HepG2 (cell line): ENCODE results near the gene SH2D6. TPM values are rescaled to one million over a fixed set of nuclear protein-coding genes. Genes with fewer than 3 reads are reported as not detected.
A peak's percentile ranks its signal among the peaks of the same experiment; 100 is the strongest.

Source experiments
- ATAC-seq: fragments of 200-7000 bp; cut with Tn5 transposase; 3 replicates; pipeline ENCODE4 v1.9.1; 2020; ENCODE audit warnings: mild to moderate bottlenecking, moderate library complexity
- BruUV-seq: library from RNA; stranded (reverse); fragments of 400-500 nt; replicated peaks from 2 replicates; lab custom pipeline; 2021; lab: Mats Ljungman, UMichigan
- CTCF ChIA-PET: fragments of 300-600 bp; formaldehyde crosslinking; extraction: SDS; loops from one replicate; lab custom pipeline; 2021; ENCODE audit warnings: low total read pairs, inconsistent platforms, low intra/inter-chr PET ratio; lab: Yijun Ruan, JAX
- POLR2A ChIA-PET: fragments of 350-600 bp; sonication (Branson Sonifier 250); formaldehyde crosslinking; loops from one replicate; lab custom pipeline; 2020; ENCODE audit warnings: antibody characterized with exemption, inconsistent platforms; lab: Yijun Ruan, JAX
- DNase-seq: peaks from one replicate; pipeline ENCODE4 v3.0.0-alpha.2; 2015; ENCODE audit warnings: low spot score
- FAIRE-seq: peaks from 3 replicates; lab custom pipeline; 2011; peaks lifted over from hg19 to GRCh38; lab: Jason Lieb, UNC
- H2AFZ ChIP-seq: one replicate; pipeline ENCODE4 v1.6.1; 2011; ENCODE audit warnings: low read length, inconsistent platforms
- H3K27ac ChIP-seq: fragments of 300-600 bp; 3 replicates; pipeline ENCODE4 v1.8.0; 2011; ENCODE audit warnings: mixed run types, mild to moderate bottlenecking, mixed read lengths, low read length, inconsistent platforms; ENCODE audit not compliant: insufficient read depth; ENCODE audit errors: extremely low read length
- H3K27me3 ChIP-seq, 2 experiments: fragments of 200-600 bp in 1 of 2; 2 replicates in 1 of 2; 3 replicates in 1 of 2; pipeline versions ENCODE4 v1.6.0 to v1.8.0; 2011; ENCODE audit warnings: low read length in 2 of 2, mild to moderate bottlenecking in 2 of 2, moderate library complexity in 2 of 2, inconsistent platforms in 1 of 2; ENCODE audit not compliant: insufficient read depth in 2 of 2, control insufficient read depth in 1 of 2
- H3K36me3 ChIP-seq, 2 experiments: fragments of 200-600 bp in 1 of 2; replicated peaks in 1 of 2; 2 replicates in 1 of 2; 3 replicates in 1 of 2; pipeline versions ENCODE4 v1.5.1 to v1.8.0; 2011; ENCODE audit warnings: low read length in 2 of 2, inconsistent platforms in 1 of 2; ENCODE audit not compliant: insufficient read depth in 2 of 2, control insufficient read depth in 1 of 2
- H3K4me1 ChIP-seq: 2 replicates; pipeline ENCODE4 v1.5.1; 2012; ENCODE audit warnings: low read length, inconsistent platforms; ENCODE audit not compliant: insufficient read depth
- H3K4me2 ChIP-seq: 2 replicates; pipeline ENCODE4 v1.6.0; 2011; ENCODE audit warnings: low read depth, low read length, inconsistent platforms
- H3K4me3 ChIP-seq, 3 experiments: fragments of 200-600 bp in 1 of 3; sonication (generic), shearing (Covaris generic) in 1 of 3; replicated peaks in 1 of 3; 2 replicates each; pipeline ENCODE4 v1.5.1; 2011 to 2016; ENCODE audit warnings: low read length in 3 of 3, inconsistent platforms in 2 of 3, low read depth in 2 of 3, mild to moderate bottlenecking in 2 of 3, control low read depth in 1 of 3, mixed read lengths in 1 of 3; ENCODE audit not compliant: insufficient read depth in 1 of 3
- H3K79me2 ChIP-seq: one replicate; pipeline ENCODE4 v1.6.1; 2011; ENCODE audit warnings: low read length, inconsistent platforms; ENCODE audit not compliant: insufficient read depth
- H3K9ac ChIP-seq: 2 replicates; pipeline ENCODE4 v1.6.0; 2011; ENCODE audit warnings: mild to moderate bottlenecking, low read depth, low read length, inconsistent platforms; ENCODE audit not compliant: insufficient read depth
- H3K9me3 ChIP-seq: 2 replicates; pipeline ENCODE4 v1.5.1; 2012; ENCODE audit warnings: mild to moderate bottlenecking, low read length
- H4K20me1 ChIP-seq: 2 replicates; pipeline ENCODE4 v1.6.0; 2011; ENCODE audit warnings: inconsistent platforms, mild to moderate bottlenecking, low read length, moderate library complexity; ENCODE audit not compliant: insufficient read depth
- ERF ChIP-seq: IDR thresholded peaks from 2 replicates; pipeline ENCODE4 v1.6.1; 2018; ENCODE audit warnings: missing biosample characterization, missing genetic modification reagents
- FOXK1 ChIP-seq: sonication (generic); formaldehyde crosslinking; IDR thresholded peaks from 2 replicates; pipeline ENCODE4 v1.4.0; 2020; ENCODE audit warnings: low read depth, missing genetic modification reagents, borderline replicate concordance
- NFRKB ChIP-seq: fragments of 450-650 bp; IDR thresholded peaks from 2 replicates; pipeline ENCODE4 v1.6.1; 2017
- SIN3A ChIP-seq: IDR thresholded peaks from 2 replicates; pipeline ENCODE4 v1.6.1; 2011; ENCODE audit warnings: low read depth, mild to moderate bottlenecking, control low read depth, low read length, borderline replicate concordance
- SMAD1 ChIP-seq: sonication (generic); formaldehyde crosslinking; IDR thresholded peaks from 2 replicates; pipeline ENCODE4 v1.4.0; 2020; ENCODE audit warnings: missing genetic modification reagents, low read depth, mild to moderate bottlenecking, borderline replicate concordance
- SRF ChIP-seq: IDR thresholded peaks from 2 replicates; pipeline ENCODE4 v1.6.1; 2011; ENCODE audit warnings: mild to moderate bottlenecking, low read depth, low read length, moderate library complexity
- TEAD2 ChIP-seq: sonication (generic); formaldehyde crosslinking; IDR thresholded peaks from 2 replicates; pipeline ENCODE4 v1.9.0; 2021; ENCODE audit warnings: missing genetic modification reagents
- ZBTB8A ChIP-seq: sonication (generic); formaldehyde crosslinking; IDR thresholded peaks from 2 replicates; pipeline ENCODE4 v1.4.0; 2020; ENCODE audit warnings: mild to moderate bottlenecking, low read depth, missing genetic modification reagents, borderline replicate concordance
- ZKSCAN1 ChIP-seq: fragments of 150-350 bp; IDR thresholded peaks from 2 replicates; pipeline ENCODE4 v1.6.1; 2014; ENCODE audit warnings: low read length
- ZNF329 ChIP-seq: sonication (generic); formaldehyde crosslinking; IDR thresholded peaks from 2 replicates; pipeline ENCODE4 v1.9.0; 2021; ENCODE audit warnings: low read depth, mild to moderate bottlenecking, missing genetic modification reagents
- ZNF790 ChIP-seq: sonication (generic); formaldehyde crosslinking; IDR thresholded peaks from 2 replicates; pipeline ENCODE4 v1.8.0; 2022; ENCODE audit warnings: missing genetic modification reagents, mild to moderate bottlenecking, borderline replicate concordance
- ZNF839 ChIP-seq: sonication (generic); formaldehyde crosslinking; IDR thresholded peaks from 2 replicates; pipeline ENCODE4 v1.4.0; 2020; ENCODE audit warnings: missing genetic modification reagents, mild to moderate bottlenecking, borderline replicate concordance
- WGBS: methylation state at CpG from one replicate; pipeline ENCODE4 v1.1.6; 2017; ENCODE audit warnings: low lambda C conversion rate; 5-methylcytosine and 5-hydroxymethylcytosine counted together
- in situ Hi-C: cut with HindIII; loops from 2 replicates; pipeline ENCODE4 v1.10.0; 2017; ENCODE audit warnings: low pct_unique_long_range_greater_than_20kb; ENCODE audit not compliant: extremely low pct_ligation_motif_present
- intact Hi-C: fragments of 100-400 bp; cut with micrococcal nuclease; formaldehyde crosslinking; loops from one replicate; pipeline ENCODE4 v1.10.0; 2022; ENCODE audit not compliant: unreplicated experiment
- polyA plus RNA-seq, 8 experiments: library from polyadenylated mRNA; depleted of rRNA in 3 of 8; stranded (reverse) in 7 of 8; unstranded in 1 of 8; fragments of >200 nt; fragmentation: Illumina TruSeq in 4 of 8; extraction: Trizol in 4 of 8; gene quantifications; 2 replicates each; pipeline versions ENCODE4 v1.2.1 to v1.2.3, GENCODE V29; 2011 to 2016; ENCODE audit warnings: low read depth in 4 of 8, missing spikeins in 1 of 8, mixed read lengths in 1 of 8; ENCODE audit not compliant: insufficient read depth in 1 of 8
- total RNA-seq, 5 experiments: library from RNA; depleted of rRNA; stranded (reverse); fragments of >200 nt; fragmentation: Illumina TruSeq; extraction: Trizol; gene quantifications; 2 replicates each; pipeline ENCODE4 v1.2.3, GENCODE V29; 2016; ENCODE audit warnings: low read depth in 1 of 5
- TF ChIP-seq, protein P1 (sequence below): fragments of 450-650 bp; IDR thresholded peaks from 2 replicates; pipeline ENCODE4 v1.6.1; 2017
- TF ChIP-seq, protein P2 (sequence below): IDR thresholded peaks from 2 replicates; pipeline ENCODE4 v1.6.1; 2018; ENCODE audit warnings: missing genetic modification reagents, mild to moderate bottlenecking, missing compliant biosample characterization
- TF ChIP-seq, protein P3 (sequence below): sonication (generic); formaldehyde crosslinking; IDR thresholded peaks from 2 replicates; pipeline ENCODE4 v1.8.1; 2023; ENCODE audit warnings: missing genetic modification reagents, inconsistent platforms, borderline replicate concordance

Gene SH2D6
- total and polyA plus RNA-seq, 2 of the 13 experiments (the other 11 are each of a cell fraction or from before 2014, with no cell fraction given) = 0.11 to 0.26 TPM

DNA sequence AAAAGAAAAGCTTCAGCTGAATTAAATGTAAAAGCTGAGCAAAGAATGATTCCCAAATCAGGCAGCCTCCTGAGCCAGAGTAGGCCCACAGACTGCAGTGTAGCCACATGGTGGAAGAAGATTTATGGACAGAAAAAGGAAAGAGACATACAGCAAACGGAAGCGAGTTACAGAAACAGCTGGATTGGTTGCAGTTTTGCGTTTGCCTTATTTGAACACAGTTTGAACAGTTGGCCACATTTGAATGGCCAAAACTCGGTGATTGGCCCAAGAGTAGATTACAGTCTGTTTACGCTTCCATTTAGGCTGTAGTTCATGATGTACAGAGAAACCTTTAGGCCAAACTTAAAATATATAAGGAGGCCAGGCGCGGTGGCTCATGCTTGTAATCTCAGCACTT is 35.1 kb downstream of the SH2D6 start:
- no peak for DNase-seq
- no peak overlapping the region for H3K27ac ChIP-seq
- no peak overlapping the region for H3K4me3 ChIP-seq
- intact Hi-C loops = no loop called here
- H4K20me1 ChIP-seq = no peaks in the 10 kb centered on the region
- BruUV-seq = no TSS peak
- in situ Hi-C loops = no loop called here
- H3K9ac ChIP-seq = no peak overlapping the region
- H3K27me3 ChIP-seq = peaks cover 1 to 8% of the 10 kb centered on the region in 2 experiments; a peak in 4 of 5 replicates
- no peak for ATAC-seq
- FAIRE-seq = no peak
- H3K9me3 ChIP-seq = no peaks in the 10 kb centered on the region
- no peak overlapping the region for H3K4me2 ChIP-seq
- 55% methylated on average over 7 of the region's 7 CpGs for WGBS
- peaks cover 52% of the 10 kb centered on the region for H3K4me1 ChIP-seq
- POLR2A ChIA-PET = interaction anchor here (4.8 kb wide), 1 partner anchor 85 kb away, joined by 42 read pairs; the partner anchor contains the start of gene MAT2A
- no peaks in the 10 kb centered on the region for H3K36me3 ChIP-seq
- H2AFZ ChIP-seq = no peak overlapping the region
- H3K79me2 ChIP-seq = no peaks in the 10 kb centered on the region
- no peak for TF ChIP-seq ZNF839
- TF ChIP-seq ZNF329 (CRISPR knock-in tag) = no peak
- TF ChIP-seq NFRKB = no peak
- peak; percentile 17; the same call in 1 of the 2 replicates for TF ChIP-seq SRF
- TF ChIP-seq FOXK1 = no peak
- TF ChIP-seq, protein P1, sequence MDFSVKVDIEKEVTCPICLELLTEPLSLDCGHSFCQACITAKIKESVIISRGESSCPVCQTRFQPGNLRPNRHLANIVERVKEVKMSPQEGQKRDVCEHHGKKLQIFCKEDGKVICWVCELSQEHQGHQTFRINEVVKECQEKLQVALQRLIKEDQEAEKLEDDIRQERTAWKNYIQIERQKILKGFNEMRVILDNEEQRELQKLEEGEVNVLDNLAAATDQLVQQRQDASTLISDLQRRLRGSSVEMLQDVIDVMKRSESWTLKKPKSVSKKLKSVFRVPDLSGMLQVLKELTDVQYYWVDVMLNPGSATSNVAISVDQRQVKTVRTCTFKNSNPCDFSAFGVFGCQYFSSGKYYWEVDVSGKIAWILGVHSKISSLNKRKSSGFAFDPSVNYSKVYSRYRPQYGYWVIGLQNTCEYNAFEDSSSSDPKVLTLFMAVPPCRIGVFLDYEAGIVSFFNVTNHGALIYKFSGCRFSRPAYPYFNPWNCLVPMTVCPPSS = no peak
- no peak for TF ChIP-seq SMAD1 (CRISPR knock-in tag)
- CTCF ChIA-PET = no interaction called here

DNA sequence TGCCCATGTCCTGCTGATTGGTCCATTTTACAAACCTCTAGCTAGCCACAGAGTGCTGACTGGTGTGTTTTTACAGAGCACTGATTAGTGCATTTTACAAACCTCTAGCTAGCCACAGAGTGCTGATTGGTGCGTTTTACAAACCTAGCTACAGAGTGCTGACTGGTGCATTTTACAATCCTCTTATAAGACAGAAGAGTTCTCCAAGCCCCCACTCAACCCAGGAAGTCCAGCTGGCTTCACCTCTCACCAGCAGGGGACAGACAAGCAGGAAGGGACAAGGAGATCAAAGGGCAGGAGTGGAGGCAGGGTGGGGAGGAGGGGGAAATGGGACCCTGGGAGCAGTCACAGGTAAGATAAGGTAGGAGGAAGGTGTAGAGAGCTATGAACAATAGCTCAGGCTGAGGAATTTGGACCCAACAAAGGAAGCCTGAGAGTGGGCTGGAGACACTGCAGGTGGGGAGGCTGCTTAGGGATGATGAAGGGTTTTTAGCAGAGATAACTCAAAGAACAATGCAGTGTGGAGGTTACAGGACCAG is 37.1 kb downstream of the SH2D6 start:
- H3K4me1 ChIP-seq = peaks cover 61% of the 10 kb centered on the region
- H3K9me3 ChIP-seq = no peaks in the 10 kb centered on the region
- H3K27ac ChIP-seq = no peak overlapping the region
- ChIA-PET POLR2A (interaction anchor here (1.0 to 4.8 kb wide), 9 partner anchors 8 to 140 kb away, joined by 5 to 42 read pairs (median 8); partner anchors contain the start of genes MAT2A, RNF181 and SH2D6), CTCF (no interaction called here)
- no peaks in the 10 kb centered on the region for H3K36me3 ChIP-seq
- WGBS = 0% methylated on average over 1 of the region's 1 CpG
- DNase-seq (peak; percentile 44), ATAC-seq (peak; percentile 52), FAIRE-seq (peak; percentile 70)
- no peaks in the 10 kb centered on the region for H3K79me2 ChIP-seq
- no peak overlapping the region for H3K4me2 ChIP-seq
- in situ Hi-C loops = no loop called here
- no peak overlapping the region for H3K4me3 ChIP-seq
- peaks cover 3 to 20% of the 10 kb centered on the region in 2 experiments; a peak in 4 of 5 replicates for H3K27me3 ChIP-seq
- no peak overlapping the region for H3K9ac ChIP-seq
- no TSS peak for BruUV-seq
- H4K20me1 ChIP-seq = no peaks in the 10 kb centered on the region
- intact Hi-C loops = no loop called here
- H2AFZ ChIP-seq = no peak overlapping the region
- TF ChIP-seq SIN3A (no peak), ZBTB8A (CRISPR knock-in tag) (no peak), ERF (CRISPR knock-in tag) (no peak), TEAD2 (CRISPR knock-in tag) (no peak), ZNF790 (no peak), ZKSCAN1 (no peak)
- TF ChIP-seq, protein P2, sequence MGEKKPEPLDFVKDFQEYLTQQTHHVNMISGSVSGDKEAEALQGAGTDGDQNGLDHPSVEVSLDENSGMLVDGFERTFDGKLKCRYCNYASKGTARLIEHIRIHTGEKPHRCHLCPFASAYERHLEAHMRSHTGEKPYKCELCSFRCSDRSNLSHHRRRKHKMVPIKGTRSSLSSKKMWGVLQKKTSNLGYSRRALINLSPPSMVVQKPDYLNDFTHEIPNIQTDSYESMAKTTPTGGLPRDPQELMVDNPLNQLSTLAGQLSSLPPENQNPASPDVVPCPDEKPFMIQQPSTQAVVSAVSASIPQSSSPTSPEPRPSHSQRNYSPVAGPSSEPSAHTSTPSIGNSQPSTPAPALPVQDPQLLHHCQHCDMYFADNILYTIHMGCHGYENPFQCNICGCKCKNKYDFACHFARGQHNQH (CRISPR knock-in tag) = 0 out of 2 replicates have a peak, but pooled peaks have one; percentile 39
- TF ChIP-seq, protein P3, sequence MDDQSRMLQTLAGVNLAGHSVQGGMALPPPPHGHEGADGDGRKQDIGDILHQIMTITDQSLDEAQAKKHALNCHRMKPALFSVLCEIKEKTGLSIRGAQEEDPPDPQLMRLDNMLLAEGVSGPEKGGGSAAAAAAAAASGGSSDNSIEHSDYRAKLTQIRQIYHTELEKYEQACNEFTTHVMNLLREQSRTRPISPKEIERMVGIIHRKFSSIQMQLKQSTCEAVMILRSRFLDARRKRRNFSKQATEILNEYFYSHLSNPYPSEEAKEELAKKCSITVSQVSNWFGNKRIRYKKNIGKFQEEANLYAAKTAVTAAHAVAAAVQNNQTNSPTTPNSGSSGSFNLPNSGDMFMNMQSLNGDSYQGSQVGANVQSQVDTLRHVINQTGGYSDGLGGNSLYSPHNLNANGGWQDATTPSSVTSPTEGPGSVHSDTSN (CRISPR knock-in tag) = no peak
